Germinal center (tissue), 1 donor: ENCODE data around the gene CFAP45.
"Not testable (repeated sequence)": the region's sequence is repeated elsewhere in the genome, so short reads cannot be mapped to it uniquely, and the experiment has no call there.

Source experiments
- DNase-seq: peaks from one replicate; pipeline ENCODE4 v3.0.0; 2012; ENCODE audit warnings: mixed read lengths, low spot score

CFAP45 gene

DNA sequence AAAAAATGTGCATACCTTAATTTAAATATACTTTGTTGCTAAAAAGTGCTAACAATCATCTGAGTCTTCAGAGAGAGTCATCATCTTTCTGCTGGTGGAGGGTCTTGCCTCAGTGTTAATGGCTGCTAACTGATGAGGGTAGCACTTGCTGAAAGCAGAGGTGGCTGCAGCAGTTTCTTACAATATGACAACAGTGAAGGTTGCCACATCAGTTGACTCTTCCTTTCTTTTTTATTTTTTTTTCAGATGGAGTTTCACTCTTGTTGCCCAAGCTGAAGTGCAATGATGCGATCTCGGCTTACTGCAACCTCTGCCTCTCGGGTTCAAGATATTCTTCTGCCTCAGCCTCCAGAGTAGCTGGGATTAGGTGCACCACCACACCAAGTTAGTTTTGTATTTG is 2.6 kb upstream of the CFAP45 start:
- DNase-seq: no peak

DNA sequence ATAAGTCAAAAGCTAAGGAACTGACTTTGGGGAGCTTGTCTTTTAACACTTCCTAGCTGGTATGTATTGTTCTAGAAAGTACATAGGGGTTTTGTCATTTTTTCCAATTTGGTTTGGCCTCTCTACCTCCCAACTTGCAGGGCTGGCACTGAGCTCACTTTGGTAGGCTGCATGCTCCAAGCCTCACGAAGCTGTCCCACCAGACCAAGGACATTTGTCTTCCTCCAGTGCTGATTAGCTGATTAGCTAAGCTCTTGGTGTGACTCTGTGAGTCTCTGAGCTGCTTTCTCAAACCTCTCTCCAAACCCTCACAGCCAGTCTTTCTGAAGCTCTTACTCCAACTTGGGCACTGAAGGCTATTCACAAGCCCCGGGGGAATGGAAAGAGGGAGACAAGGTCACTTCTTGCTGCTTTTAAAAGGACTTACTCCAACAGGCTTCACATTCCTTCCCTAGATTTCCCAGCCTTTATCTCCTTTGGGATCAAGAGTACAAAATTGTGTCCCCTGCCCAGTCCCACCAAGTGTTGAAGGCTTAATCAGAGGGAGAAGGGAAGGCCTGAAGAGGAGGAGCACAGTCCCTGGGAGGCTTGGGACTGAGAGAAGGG is 893 bp upstream of the CFAP45 start:
- no peak for DNase-seq

DNA sequence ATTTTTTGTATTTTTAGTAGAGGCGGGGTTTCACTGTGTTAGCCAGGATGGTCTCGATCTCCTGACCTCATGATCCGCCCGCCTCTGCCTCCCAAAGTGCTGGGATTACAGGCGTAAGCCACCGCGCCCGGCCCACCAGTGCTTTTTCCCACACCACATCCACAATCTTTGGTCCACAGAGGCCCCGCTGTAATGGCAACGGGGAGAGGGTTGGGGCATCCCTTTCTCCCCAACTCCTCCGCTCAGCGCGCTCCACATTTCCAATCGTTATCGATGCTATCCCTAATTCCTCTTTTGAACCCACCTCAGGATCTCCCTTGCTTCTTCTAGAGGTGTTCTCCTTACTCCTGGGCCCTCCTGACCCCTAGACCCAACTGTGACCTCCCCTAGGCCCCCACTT is 331 bp downstream of the CFAP45 start:
- not testable (repeated sequence) for DNase-seq

DNA sequence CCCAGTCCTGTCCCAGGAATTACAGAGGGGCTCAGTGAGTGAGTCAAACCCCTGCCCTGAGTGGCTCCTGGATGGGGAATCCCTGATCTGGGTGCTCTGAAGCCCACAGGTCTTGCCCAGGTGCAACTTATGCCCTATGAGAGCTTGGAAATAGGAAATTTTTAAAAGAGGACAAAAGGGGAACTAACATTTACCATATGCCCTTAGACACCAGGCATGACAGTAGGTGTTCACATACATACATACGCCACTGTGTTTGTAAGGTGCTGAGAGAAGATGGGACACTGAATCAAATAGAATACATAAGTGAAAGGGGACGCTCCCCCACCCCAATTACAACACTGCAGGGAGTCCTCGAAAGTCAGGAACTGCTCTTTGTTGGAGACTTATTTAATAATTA is 1.4 kb downstream of the CFAP45 start:
- DNase-seq: no peak

DNA sequence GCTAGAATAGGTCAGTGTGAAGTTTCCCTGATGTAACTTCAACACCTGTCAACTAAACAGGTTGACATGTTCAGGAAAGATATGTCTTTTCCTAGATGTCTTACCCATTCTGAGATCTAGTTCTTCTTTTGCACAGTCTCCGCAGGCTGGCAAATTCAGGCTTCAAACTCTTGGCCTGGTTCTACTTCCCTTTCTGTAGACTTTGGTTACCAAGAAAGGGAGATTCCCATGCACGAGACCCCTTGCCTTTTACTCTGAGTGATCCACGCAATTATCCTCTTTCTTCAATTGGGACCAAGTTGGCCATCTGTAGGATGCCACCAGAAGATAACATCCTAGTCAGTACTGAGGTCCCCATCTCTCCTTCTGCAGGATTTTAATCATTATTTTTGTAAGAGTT is 2.0 kb downstream of the CFAP45 start:
- no peak for DNase-seq

DNA sequence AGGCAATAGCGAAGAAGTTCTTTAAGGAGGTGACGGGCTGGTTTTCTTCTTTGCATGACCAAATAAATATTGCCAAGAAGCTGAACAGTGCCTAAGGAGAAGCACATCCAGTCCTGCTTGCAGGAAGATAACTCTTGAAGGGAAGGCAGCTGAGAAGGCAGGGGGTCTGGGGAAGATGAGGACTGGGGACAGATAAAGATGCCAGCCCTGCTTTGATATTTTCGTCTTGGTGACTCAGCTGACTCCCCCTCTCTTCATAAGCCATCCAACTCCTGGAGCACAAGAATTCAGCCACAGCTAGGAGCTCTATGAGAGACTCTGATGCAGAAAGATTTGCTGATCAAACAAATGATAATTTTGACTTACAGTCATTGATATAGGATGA is 3.4 kb downstream of the CFAP45 start:
- DNase-seq: no peak

DNA sequence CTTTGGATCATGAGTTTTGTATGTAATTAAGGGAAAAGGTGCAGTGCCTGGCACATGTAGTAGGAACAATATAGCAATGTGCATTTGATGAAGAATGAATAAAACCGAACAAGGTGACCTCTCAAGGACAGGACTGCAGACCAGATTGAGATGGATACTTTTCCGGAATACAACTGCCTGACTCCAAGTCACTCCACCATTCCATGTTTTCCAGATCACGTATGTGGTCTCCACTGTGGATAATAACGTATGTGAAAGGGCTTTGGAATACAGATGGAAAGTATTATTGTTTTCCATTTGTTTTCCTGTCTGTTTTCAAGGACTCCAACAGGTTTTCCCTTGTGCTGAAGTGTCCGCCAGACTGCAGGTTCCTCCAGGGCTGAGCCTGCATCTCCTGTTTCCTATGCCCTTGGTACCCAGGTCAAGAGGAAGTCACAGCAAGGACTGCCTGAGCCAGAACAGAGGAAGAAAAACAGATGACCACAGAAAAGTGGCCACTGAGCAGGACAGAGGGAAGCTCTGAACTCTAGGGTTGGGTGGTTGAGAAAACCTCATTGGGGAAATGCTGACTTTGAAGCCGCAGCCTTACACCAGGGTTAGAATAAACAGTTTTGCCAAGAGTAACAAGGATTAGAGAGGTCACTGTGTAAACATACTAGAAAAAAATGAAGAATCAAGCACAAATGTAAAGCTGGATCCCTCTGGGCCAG is 4.0 kb downstream of the CFAP45 start:
- no peak for DNase-seq

DNA sequence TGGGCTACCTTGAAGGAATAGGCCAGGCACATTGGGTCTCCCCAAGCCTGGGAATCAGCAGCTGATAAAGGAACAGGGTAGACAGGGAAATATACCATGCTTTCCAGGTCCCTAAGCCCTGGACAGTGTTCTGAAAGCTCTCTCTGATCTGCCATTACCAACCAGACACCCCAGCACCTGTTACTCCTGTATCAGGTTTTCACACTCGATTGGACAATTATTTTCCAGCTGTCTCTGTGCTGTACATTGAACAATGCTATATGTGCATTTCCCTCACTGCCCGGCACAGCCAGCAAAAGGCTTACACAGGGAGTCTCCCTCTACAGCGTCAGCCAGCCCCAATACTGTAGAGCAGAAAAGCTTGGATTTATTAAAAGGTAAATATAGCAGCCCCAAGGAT is 4.7 kb downstream of the CFAP45 start:
- DNase-seq: no peak

DNA sequence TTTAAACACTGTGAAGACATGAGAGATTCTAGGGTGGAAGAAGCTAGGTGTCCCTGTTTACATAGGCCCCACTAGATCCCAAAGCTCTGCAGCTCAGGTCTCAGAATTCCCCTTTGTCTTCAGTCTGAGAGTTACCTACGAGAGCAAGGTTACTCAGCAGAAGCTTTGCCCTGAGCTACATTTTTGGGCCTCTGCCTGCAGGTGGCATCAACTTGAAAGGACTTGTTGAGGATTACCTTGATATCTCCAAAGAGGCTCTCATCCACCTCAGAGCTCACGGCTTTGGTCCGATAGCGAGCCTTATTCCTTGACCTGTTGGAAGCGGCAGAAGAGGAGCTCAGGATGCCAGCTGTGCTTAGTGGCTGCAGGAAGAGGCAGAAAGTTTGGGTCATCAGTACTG is 7.0 kb downstream of the CFAP45 start:
- no peak for DNase-seq

DNA sequence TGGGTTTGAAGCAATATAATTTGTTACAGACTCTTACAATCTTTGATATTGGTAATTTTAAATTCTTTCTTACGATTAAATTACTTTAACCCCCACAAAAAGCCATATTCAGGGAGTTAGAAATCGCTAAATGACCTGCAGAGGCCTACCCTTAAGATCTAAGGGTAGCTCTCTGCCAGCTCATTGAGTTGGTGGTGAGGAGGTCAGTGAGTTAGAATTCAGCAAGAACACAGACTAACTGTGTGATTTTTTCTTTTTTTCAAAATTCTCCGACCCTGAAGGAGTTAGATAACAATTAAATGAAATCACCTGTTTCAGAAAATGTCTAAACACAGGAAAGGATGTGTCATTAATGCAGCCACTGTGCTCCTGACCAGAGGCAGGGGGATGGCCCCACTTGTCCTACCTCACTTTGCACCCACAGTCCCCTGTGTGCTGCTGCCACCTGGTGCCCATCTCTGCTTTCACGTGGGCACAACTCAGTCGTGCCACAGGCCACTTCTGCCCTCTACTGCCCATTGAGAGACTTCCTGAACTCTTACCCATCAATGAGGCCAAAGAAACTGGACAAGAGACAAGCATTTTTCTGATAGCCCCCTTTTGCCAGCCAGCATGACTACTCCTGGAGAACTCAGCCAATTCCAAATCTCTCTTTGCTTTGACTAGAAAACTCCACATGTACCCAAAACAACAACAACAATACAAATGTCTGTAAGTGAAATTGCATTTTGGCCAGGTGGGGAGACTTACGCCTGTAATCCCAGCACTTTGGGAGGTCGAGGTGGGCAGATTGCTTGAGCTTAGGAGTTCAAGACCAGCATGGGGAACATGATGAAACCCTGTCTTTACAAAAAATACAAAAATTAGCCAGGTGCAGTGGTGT is 8.4 kb downstream of the CFAP45 start:
- peak; percentile 65 for DNase-seq

DNA sequence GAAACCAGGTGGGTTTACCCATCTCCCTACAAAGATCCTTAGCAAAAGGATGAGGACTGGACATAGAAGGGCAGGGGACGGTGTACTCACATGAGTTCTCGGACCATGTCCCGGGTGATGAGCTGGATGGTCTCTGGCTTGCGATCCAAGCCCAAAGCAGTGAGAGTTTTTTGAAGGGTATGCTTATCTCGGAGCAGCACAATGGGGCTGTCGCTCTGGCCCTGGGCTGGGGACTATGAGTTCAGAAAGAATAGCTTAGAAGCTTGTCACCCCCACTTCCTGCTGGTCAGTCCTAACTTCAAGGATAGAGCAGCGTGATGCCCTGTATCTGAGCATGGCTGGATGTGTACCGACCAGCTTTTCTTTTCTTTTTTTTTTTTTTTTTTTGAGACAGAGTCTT is 9.6 kb downstream of the CFAP45 start:
- DNase-seq: no peak

DNA sequence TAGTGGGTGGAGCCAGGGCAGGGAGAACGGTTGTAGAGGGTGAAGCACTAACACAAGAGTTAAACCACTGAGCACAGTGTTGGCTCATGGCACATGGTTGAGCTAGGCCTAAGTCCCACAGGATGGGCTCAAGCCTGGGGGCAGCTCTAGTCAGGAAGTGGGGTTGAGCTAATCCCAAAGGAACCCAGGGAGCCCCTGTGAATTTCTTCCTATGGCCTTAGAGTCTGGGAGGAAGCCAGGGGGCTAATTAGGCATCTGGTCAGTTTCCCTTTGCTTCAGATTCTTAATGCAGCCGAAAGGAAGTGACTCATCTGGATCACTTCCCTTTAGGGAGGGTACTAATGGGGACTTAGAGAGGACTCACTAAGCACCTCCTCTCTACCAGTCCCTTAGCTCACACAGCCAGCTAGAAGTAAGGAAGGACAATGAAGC is 10.1 kb downstream of the CFAP45 start:
- peak; percentile 66 for DNase-seq

DNA sequence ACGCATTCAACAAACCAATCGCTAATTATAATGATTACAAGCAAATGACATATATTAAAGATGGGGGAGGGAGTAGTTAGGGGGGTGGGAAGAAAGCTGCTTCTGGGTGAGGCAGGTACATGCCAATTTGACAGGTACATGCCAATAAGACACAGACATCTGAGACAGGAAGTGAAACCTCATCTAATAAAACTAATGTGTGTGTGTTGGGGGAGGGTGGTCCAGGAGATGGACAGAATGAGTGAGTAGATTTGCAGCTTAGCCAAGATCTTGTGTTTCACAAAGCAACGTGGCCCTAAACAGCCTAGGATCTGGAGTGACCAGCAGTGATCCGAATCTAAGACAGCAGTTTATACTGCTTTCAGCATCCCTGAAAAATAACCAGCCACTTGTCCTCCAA is 10.8 kb downstream of the CFAP45 start:
- peak; percentile 51 for DNase-seq

DNA sequence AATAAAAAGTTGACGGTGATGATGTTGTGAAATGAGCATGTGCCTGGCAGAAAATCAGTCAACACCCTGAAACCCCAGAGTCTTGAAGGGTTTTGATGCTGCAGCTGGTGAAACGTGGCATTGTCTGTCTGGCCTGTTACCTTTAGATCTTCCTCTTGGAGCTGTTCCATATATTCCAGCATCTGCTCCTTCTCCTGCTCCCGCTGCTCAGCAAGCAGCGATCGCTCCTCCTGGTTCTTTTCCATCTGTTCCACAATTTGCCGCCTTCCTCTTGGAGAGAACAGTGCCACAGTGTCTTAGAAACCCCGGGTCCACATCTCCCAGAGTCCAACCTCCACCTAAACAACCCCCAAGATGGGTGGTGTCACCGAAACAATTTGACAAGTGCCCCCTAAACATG is 15.7 kb downstream of the CFAP45 start:
- DNase-seq: no peak

DNA sequence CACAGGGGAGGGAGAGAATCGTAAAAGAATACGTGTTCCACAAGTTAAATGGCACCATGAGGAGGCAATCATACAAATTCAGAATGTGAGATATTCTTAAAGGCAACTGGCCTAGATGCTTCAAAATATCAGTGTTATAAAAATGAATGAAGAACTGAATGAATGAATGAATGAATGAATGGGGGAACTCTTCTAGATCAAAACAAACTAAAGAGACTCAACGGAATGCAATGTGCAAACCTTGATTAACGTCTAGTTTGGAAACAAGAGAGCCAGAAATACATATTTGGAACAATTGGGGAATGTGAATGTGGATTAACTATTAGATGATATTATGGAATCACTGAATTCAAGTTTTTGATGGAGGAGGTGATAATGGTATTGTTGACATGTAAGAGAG is 16.8 kb downstream of the CFAP45 start:
- no peak for DNase-seq

DNA sequence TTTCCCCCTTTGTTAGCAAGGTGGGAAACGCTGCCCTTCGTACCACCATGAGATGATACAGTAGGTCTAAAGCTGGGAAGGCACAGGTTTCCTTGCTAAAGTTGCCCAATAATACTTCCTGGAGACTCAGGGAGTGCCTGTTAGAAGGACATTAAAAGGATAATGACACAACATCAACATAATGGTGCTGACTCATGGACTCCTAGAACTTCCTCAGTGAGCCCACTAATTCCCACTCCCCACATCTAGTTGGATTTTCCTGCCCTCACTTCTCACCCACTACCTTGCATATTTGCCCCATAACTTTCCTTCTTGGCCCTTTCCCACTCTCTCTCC is 17.5 kb downstream of the CFAP45 start:
- no peak for DNase-seq

DNA sequence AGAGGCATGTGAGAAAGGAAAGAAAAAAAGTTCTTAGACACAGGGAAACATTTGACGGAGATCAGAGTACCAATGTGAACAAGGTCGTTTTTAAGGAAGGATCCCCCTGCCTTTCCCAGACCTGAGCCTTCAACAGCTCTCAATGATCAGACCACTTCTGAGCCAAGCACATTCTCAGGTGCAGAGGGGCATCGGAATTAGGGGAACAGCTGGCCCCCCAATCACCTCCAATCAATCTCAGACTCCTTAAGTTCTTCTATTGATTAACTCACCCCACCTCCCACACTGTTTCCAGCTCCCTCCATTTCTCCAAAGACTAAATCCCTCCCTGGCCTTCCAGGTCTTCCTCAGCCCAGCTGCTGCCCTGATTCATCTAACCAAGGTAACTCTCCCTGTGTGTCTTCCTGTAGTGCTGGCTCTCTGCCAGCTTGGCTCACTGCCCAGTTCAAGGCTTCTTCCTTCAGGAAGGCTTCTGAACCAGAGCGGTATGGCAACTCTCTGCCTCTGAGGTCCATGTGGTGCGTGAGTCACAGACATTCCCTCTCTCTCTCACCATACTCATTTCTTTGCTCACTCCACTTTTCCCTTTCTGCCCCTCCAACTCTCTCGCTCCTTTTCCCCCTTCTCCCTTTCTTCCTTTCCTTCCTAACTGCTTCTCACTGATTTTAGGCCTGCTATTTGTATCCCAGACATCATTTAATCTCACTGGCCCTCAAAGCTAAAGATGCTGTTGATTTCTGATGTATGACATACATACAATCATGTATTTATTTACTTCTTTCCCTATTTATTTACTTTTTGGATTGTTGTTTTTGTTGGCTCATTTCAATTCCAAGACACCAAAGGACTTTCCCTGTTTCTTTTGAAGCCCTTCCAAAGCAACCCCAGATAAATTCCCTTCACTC is 18.1 kb downstream of the CFAP45 start:
- no peak for DNase-seq

DNA sequence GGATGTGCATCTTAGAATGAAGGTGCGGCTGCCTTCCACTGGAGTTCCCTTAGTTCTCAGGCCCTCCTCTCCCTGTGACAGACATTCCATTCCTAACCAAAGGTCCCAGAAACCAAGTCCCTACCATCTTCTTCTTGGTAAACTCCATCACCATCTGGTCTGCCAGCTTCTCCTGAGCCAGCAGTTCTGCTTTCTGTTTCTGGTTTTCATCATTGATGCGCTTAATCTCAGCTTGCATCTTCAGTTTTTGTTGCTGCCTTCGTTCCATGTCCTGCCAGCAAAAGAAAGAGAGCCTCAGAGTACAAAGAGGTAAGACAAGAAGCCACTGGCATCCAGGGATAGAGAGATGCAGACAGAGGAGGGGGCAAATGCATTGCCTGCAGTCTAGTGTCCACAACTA is 19.5 kb downstream of the CFAP45 start:
- DNase-seq: no peak

DNA sequence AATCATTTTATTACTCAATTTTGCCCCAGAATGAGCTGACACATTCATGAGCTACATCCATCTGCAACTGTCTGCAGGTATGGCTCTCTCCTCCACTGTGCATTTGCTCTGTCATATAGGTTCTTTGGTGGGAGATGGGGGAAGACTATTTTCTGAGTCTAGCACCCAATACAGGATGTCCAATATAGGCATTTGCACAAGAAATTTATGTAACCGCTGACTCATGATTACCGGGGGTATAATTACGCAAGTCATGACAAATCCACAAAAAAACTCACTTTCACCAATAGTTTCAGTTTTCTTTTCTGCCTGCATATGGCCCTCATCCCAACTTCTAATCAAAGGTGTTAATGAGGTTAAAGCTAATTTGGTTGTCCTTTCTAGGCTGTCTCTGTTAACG is 20.0 kb downstream of the CFAP45 start:
- no peak for DNase-seq

DNA sequence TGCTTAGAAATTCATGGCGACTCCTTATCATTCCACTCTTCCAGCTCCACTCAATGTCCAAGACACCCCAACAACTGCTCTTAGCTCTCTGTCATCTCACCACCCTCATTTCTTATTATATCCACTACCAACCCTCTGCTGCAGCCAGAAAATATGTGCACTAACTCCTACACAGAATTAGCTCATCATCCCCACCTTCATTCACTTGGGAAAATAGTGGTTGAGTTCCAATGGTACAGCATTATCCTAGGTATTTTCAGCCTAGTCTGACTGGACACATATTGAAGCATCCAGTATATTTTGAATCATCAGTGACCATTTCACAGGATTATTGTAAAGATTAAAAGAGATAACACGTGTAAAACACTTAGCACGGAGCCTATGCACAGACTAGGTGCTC is 20.8 kb downstream of the CFAP45 start:
- no peak for DNase-seq

DNA sequence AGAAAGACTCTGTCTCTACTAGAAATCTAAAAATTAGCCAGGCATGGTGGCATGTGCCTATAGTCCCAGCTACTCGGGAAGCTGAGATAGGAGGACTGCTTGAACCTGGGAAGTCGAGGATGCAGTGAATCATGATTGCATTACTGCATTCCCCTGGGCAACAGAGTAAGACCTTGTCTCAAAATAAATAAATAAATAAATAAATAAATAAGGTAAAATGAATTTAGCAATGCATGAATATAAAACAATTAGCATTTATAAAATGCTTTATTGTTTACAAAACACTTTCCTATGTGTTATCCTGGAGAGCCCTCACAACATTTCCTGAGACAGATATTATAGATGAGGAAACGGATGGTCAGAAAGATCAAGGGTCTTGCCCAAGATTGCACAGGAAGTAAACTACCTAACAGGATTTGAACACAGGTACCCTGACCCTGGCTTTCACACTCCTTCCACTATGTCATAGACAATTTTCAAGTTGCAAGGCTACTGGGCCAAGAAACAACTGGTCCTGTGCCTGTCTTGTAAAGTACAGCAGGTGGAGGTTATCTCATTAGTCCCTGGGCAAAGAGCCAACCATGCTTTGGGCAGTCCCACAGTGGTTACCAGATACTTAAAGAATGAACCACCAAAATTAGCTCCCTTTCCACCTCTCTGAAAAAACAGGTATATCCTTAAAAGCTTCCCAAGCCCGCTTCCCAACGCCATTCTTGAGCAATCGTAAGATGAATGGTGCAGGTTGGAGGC is 22.1 kb downstream of the CFAP45 start:
- DNase-seq: no peak
